Endothelial cell of umbilical vein (primary cell): ENCODE measurements around the gene MACROD2. TPM values are rescaled to one million over a fixed set of nuclear protein-coding genes. Genes with fewer than 3 reads are reported as not detected.

ENCODE experiments used
- BruUV-seq: library from RNA; stranded (reverse); fragments of 400-500 nt; replicated peaks from 2 replicates; lab custom pipeline; 2021; lab: Mats Ljungman, UMichigan
- CTCF ChIA-PET: fragments of 300-600, 350-600 bp; sonication (Branson Sonifier 250); formaldehyde crosslinking; loops from one replicate; lab custom pipeline; 2021; ENCODE audit warnings: antibody characterized with exemption, inconsistent platforms; lab: Charles Lee
- POLR2A ChIA-PET: fragments of 300-600, 350-600 bp; sonication (Branson Sonifier 250); formaldehyde crosslinking; loops from one replicate; lab custom pipeline; 2021; ENCODE audit warnings: antibody characterized with exemption, inconsistent platforms; lab: Charles Lee
- DNase-seq: peaks from one replicate; pipeline ENCODE4 v3.0.0-alpha.2; 2011; ENCODE audit warnings: low read depth, low spot score
- FAIRE-seq: peaks from 2 replicates; lab custom pipeline; 2011; peaks lifted over from hg19 to GRCh38; lab: Jason Lieb, UNC
- H2AFZ ChIP-seq: 2 replicates; pipeline ENCODE4 v1.6.0; 2012; ENCODE audit warnings: low read depth, low read length, control low read depth, inconsistent platforms
- H3K27ac ChIP-seq: 2 replicates; pipeline ENCODE4 v1.5.1; 2011; ENCODE audit warnings: low read depth, mild to moderate bottlenecking, control low read depth, low read length, moderate library complexity; ENCODE audit not compliant: insufficient read depth
- H3K27me3 ChIP-seq, 2 experiments: 2 replicates each; pipeline versions ENCODE4 v1.6.0 to v1.6.1; 2011; ENCODE audit warnings: low read length in 2 of 2, mixed read lengths in 1 of 2; ENCODE audit not compliant: control insufficient read depth in 2 of 2, insufficient read depth in 2 of 2
- H3K36me3 ChIP-seq, 2 experiments: 2 replicates in 1 of 2; 3 replicates in 1 of 2; pipeline ENCODE4 v1.5.1; 2011; ENCODE audit warnings: low read length in 2 of 2, mild to moderate bottlenecking in 1 of 2, moderate library complexity in 1 of 2; ENCODE audit not compliant: control insufficient read depth in 2 of 2, insufficient read depth in 2 of 2; ENCODE audit errors: extremely low read depth in 1 of 2
- H3K4me1 ChIP-seq: 3 replicates; pipeline ENCODE4 v1.5.1; 2011; ENCODE audit warnings: mild to moderate bottlenecking, low read length; ENCODE audit not compliant: control insufficient read depth, insufficient read depth; ENCODE audit errors: extremely low read depth
- H3K4me2 ChIP-seq: 2 replicates; pipeline ENCODE4 v1.6.1; 2011; ENCODE audit warnings: low read length, control low read depth, mixed read lengths; ENCODE audit not compliant: insufficient read depth
- H3K4me3 ChIP-seq, 3 experiments: fragments of 200-600 bp in 1 of 3; sonication (generic), shearing (Covaris generic) in 1 of 3; replicated peaks in 1 of 3; 2 replicates each; pipeline ENCODE4 v1.5.1; 2011 to 2016; ENCODE audit warnings: control low read depth in 3 of 3, low read length in 3 of 3, mild to moderate bottlenecking in 2 of 3, inconsistent platforms in 1 of 3, low read depth in 1 of 3, moderate library complexity in 1 of 3; ENCODE audit not compliant: insufficient read depth in 1 of 3
- H3K79me2 ChIP-seq: 2 replicates; pipeline ENCODE4 v1.6.0; 2012; ENCODE audit warnings: low read length, inconsistent platforms; ENCODE audit not compliant: control insufficient read depth, insufficient read depth
- H3K9ac ChIP-seq: replicated peaks from 2 replicates; pipeline ENCODE3; 2011; ENCODE audit warnings: low read length, control low read depth; ENCODE audit not compliant: insufficient read depth; ENCODE audit errors: extremely low read depth
- H3K9me1 ChIP-seq: replicated peaks from 3 replicates; pipeline ENCODE4 v1.6.0; 2011; ENCODE audit warnings: mild to moderate bottlenecking, low read length; ENCODE audit not compliant: control insufficient read depth, insufficient read depth; ENCODE audit errors: extremely low read depth
- H3K9me3 ChIP-seq: replicated peaks from 2 replicates; pipeline ENCODE4 v1.5.1; 2012; ENCODE audit warnings: low read length, inconsistent platforms; ENCODE audit not compliant: control insufficient read depth, insufficient read depth
- H4K20me1 ChIP-seq: replicated peaks from 2 replicates; pipeline ENCODE3; 2011; ENCODE audit warnings: mild to moderate bottlenecking, low read length; ENCODE audit not compliant: control insufficient read depth, insufficient read depth; ENCODE audit errors: extremely low read depth
- EZH2 ChIP-seq: IDR thresholded peaks from 2 replicates; pipeline ENCODE4 v1.6.1; 2012; ENCODE audit warnings: borderline replicate concordance, low read depth, mild to moderate bottlenecking, moderate library complexity, low read length, inconsistent platforms; ENCODE audit not compliant: severe bottlenecking
- FOS ChIP-seq: IDR thresholded peaks from 2 replicates; pipeline ENCODE4 v1.6.1; 2011; ENCODE audit warnings: mild to moderate bottlenecking, low read length, moderate library complexity, borderline replicate concordance; ENCODE audit not compliant: insufficient read depth
- GATA2 ChIP-seq: IDR thresholded peaks from 2 replicates; pipeline ENCODE4 v1.7.0; 2011; ENCODE audit warnings: low read depth, mild to moderate bottlenecking, moderate library complexity, mixed read lengths, low read length; ENCODE audit not compliant: insufficient read length, insufficient read depth
- JUN ChIP-seq: IDR thresholded peaks from 2 replicates; pipeline ENCODE4 v1.6.1; 2011; ENCODE audit warnings: borderline replicate concordance, low read depth; ENCODE audit not compliant: insufficient read length, insufficient read depth
- MYC ChIP-seq: IDR thresholded peaks from one replicate; pipeline ENCODE4 v1.6.1; 2011; ENCODE audit warnings: mild to moderate bottlenecking, low read depth, low read length
- POLR2A ChIP-seq: IDR thresholded peaks from 2 replicates; pipeline ENCODE4 v1.6.1; 2012; ENCODE audit warnings: low read depth, mild to moderate bottlenecking, control low read depth, low read length
- POLR2AphosphoS5 ChIP-seq: IDR thresholded peaks from 2 replicates; pipeline ENCODE4 v1.6.1; 2012; ENCODE audit warnings: low read depth, mild to moderate bottlenecking, control low read depth, low read length, moderate library complexity; ENCODE audit not compliant: insufficient read depth
- dilution Hi-C: fragments of 300-500 bp; cut with MboI; formaldehyde crosslinking; loops from one replicate; pipeline ENCODE4 v1.15.0; 2019; ENCODE audit warnings: low sequenced_read_pairs; ENCODE audit not compliant: extremely low pct_ligation_motif_present
- intact Hi-C: fragments of 100-400 bp; cut with micrococcal nuclease; formaldehyde crosslinking; loops from one replicate; pipeline ENCODE4 v1.10.0; 2022
- polyA plus RNA-seq, 4 experiments: library from polyadenylated mRNA; depleted of rRNA in 3 of 4; stranded (reverse) in 3 of 4; unstranded in 1 of 4; fragments of >200 nt; gene quantifications; 2 replicates each; pipeline versions ENCODE4 v1.2.1 to v1.2.3, GENCODE V29; 2011 to 2012; ENCODE audit warnings: missing spikeins in 1 of 4
- total RNA-seq: library from RNA; stranded (reverse); gene quantifications from 2 replicates; pipeline ENCODE4 v1.2.3, GENCODE V29; 2021
- TF ChIP-seq, protein P1 (sequence below): IDR thresholded peaks from 2 replicates; pipeline ENCODE4 v1.6.1; 2011; ENCODE audit not compliant: insufficient read depth, insufficient read length
- TF ChIP-seq, protein P2 (sequence below), 2 donors: IDR thresholded peaks; 1 replicate in 1 of 2; 2 replicates in 1 of 2; pipeline ENCODE4 v1.5.1; 2011; ENCODE audit warnings: low read length in 2 of 2, mild to moderate bottlenecking in 2 of 2, moderate library complexity in 2 of 2, control low read depth in 1 of 2, inconsistent platforms in 1 of 2, low read depth in 1 of 2; ENCODE audit not compliant: insufficient read depth in 1 of 2; ENCODE audit errors: extremely low read depth in 1 of 2

The MACROD2 gene
- total and polyA plus RNA-seq, 2 donors (not counting 3 experiments of a cell fraction or from before 2014, with no cell fraction given) = 0.11 to 0.73 TPM

DNA sequence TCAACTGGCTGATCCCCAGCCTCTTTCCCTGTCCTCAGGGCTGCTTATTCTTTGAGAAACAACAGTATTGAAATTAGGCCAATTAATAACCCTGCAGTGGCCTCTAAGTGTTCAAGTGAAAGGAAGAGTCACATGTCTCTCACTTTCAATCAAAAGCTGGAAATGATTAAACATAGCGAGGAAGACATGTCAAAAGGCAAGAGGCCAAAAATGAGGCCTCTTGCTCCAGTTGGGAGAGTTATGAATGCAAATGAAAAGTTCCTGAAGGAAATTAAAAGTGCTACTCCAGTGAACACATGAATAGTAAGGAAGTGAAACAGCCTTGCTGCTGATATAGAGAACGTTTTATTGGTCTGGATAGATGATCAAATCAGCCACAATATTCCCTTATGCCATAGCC, 131.5 kb downstream of the MACROD2 start:
- Histone ChIP-seq H3K4me2 (no peak overlapping the region), H3K9me1 (no peaks in the 10 kb centered on the region), H3K9me3 (no peaks in the 10 kb centered on the region), H2AFZ (no peak overlapping the region), H3K4me1 (no peaks in the 10 kb centered on the region), H3K79me2 (no peaks in the 10 kb centered on the region), H4K20me1 (no peaks in the 10 kb centered on the region), H3K4me3 (no peak overlapping the region), H3K27ac (no peak overlapping the region), H3K36me3 (no peaks in the 10 kb centered on the region), H3K9ac (no peak overlapping the region), H3K27me3 (no peaks in the 10 kb centered on the region)
- ChIA-PET CTCF (no interaction called here), POLR2A (no interaction called here)
- intact Hi-C loops (no loop called here), dilution Hi-C loops (no loop called here)
- DNase-seq = no peak
- no TSS peak for BruUV-seq
- no peak for FAIRE-seq
- TF ChIP-seq POLR2A (no peak), GATA2 (no peak), FOS (no peak), POLR2AphosphoS5 (no peak), MYC (no peak), EZH2 (no peak), JUN (no peak)
- TF ChIP-seq, protein P1, sequence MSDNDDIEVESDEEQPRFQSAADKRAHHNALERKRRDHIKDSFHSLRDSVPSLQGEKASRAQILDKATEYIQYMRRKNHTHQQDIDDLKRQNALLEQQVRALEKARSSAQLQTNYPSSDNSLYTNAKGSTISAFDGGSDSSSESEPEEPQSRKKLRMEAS = no peak
- TF ChIP-seq, protein P2, sequence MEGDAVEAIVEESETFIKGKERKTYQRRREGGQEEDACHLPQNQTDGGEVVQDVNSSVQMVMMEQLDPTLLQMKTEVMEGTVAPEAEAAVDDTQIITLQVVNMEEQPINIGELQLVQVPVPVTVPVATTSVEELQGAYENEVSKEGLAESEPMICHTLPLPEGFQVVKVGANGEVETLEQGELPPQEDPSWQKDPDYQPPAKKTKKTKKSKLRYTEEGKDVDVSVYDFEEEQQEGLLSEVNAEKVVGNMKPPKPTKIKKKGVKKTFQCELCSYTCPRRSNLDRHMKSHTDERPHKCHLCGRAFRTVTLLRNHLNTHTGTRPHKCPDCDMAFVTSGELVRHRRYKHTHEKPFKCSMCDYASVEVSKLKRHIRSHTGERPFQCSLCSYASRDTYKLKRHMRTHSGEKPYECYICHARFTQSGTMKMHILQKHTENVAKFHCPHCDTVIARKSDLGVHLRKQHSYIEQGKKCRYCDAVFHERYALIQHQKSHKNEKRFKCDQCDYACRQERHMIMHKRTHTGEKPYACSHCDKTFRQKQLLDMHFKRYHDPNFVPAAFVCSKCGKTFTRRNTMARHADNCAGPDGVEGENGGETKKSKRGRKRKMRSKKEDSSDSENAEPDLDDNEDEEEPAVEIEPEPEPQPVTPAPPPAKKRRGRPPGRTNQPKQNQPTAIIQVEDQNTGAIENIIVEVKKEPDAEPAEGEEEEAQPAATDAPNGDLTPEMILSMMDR (IDR thresholded peaks at IDR 0.05; ENCODE audit: extremely low read depth in 1 of 2, insufficient read depth in 1 of 2, low read depth in 1 of 2, low read length in 2 of 2) = no peak
